Left lung (tissue), 10 donors: ENCODE measurements around the gene ASTN2. TPM values are rescaled to one million over a fixed set of nuclear protein-coding genes. Genes with fewer than 3 reads are reported as not detected.

Experiments
- ATAC-seq: fragments of 200-7000 bp; cut with Tn5 transposase; one replicate; pipeline ENCODE4 v1.9.1; 2020; ENCODE audit warnings: moderate library complexity
- DNase-seq, 4 donors: peaks; one replicate each; pipeline ENCODE4 v3.0.0-alpha.2; 2013 to 2020
- H3K27ac ChIP-seq, 2 donors: fragments of 200-600 bp; sonication (generic) in 1 of 2; one replicate each; pipeline versions ENCODE4 v1.5.0 to v1.8.0; 2020 to 2021
- H3K27me3 ChIP-seq, 2 donors: fragments of 200-600 bp; sonication (generic) in 1 of 2; one replicate each; pipeline versions ENCODE4 v1.5.0 to v1.8.0; 2020 to 2021
- H3K36me3 ChIP-seq, 2 donors: fragments of 200-600 bp; sonication (generic) in 1 of 2; one replicate each; pipeline versions ENCODE4 v1.5.0 to v1.8.0; 2020 to 2021
- H3K4me1 ChIP-seq, 2 donors: fragments of 200-600 bp; one replicate each; pipeline ENCODE4 v1.8.0; 2021
- H3K4me3 ChIP-seq, 2 donors: fragments of 200-600 bp; sonication (generic) in 1 of 2; one replicate each; pipeline versions ENCODE4 v1.5.0 to v1.8.0; 2020 to 2021; ENCODE audit warnings: mild to moderate bottlenecking in 1 of 2
- H3K9me3 ChIP-seq, 2 donors: fragments of 200-600 bp; sonication (generic) in 1 of 2; one replicate each; pipeline versions ENCODE4 v1.5.0 to v1.8.0; 2020 to 2021
- intact Hi-C, 2 donors: fragments of 100-400 bp; cut with DNase I; formaldehyde crosslinking; loops; one replicate each; pipeline versions ENCODE4 v1.11.2 to v1.14.2; 2022
- polyA plus RNA-seq, 6 donors: library from polyadenylated mRNA; unstranded; fragments of 120-200 nt; gene quantifications; one replicate each; pipeline ENCODE4 v1.2.1, GENCODE V29; 2013; ENCODE audit not compliant: insufficient read length in 6 of 6
- total RNA-seq, 2 donors: library from RNA; stranded (reverse); fragmentation: NEBNext Ultra II Directional; extraction: Animal tissue kit (Norgen Biotek cat#: 25700); gene quantifications; one replicate each; pipeline ENCODE4 v1.2.1, GENCODE V29; 2021
- TF ChIP-seq, protein P1 (sequence below), 2 donors: fragments of 200-600 bp; sonication (generic) in 1 of 2; IDR thresholded peaks; one replicate each; pipeline versions ENCODE4 v1.5.0 to v1.8.0; 2021; ENCODE audit warnings: antibody characterized with exemption in 2 of 2
- donor health status: DM: no; HTN: yes; CAD: no.
- donor health status: DM: no; HTN: no; CAD: no.

Gene ASTN2
- total and polyA plus RNA-seq, 8 donors: 3.1 to 5.5 (median 4.5) TPM

DNA sequence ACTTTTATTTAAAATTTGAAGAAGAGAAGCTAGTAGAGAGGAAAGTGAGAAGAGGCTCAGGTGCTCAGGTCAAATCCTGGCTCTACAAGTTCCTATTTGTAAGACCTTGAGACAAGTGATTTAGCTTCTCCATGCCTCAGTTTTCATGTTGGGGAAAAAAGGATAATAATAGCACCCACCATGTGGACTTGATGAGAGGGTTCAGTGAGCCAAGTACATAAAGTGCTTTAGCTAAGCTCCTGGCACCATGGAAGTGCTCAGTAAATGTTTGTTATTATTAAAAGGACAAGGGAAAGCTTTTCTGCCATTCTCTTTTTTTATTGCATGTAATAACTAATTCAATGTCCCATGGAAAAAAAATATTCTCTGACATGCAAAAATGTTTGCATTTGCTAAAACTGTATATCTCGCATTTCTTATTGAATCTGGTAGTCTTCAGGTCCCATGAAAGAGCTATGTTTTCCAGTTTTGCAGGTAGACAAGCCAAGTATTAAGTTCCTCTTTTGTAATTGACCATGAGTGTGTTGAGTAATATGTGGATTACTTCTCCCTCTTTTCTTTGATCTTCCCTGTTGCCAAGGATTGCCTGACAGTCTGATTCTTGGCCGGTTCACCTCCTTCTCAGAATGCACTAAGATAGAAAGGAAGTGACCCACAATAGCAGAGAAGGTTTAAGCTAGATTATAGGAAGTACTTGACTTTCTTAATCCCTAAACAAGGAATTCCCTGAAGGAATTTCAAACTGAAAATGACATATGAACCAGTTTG, 773.4 kb downstream of the ASTN2 start:
- H3K36me3 ChIP-seq: no peaks in the 10 kb centered on the region
- intact Hi-C loops: no loop called here
- DNase-seq (no peak), ATAC-seq (peak; percentile 52)
- TF ChIP-seq, protein P1, sequence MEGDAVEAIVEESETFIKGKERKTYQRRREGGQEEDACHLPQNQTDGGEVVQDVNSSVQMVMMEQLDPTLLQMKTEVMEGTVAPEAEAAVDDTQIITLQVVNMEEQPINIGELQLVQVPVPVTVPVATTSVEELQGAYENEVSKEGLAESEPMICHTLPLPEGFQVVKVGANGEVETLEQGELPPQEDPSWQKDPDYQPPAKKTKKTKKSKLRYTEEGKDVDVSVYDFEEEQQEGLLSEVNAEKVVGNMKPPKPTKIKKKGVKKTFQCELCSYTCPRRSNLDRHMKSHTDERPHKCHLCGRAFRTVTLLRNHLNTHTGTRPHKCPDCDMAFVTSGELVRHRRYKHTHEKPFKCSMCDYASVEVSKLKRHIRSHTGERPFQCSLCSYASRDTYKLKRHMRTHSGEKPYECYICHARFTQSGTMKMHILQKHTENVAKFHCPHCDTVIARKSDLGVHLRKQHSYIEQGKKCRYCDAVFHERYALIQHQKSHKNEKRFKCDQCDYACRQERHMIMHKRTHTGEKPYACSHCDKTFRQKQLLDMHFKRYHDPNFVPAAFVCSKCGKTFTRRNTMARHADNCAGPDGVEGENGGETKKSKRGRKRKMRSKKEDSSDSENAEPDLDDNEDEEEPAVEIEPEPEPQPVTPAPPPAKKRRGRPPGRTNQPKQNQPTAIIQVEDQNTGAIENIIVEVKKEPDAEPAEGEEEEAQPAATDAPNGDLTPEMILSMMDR (IDR thresholded peaks at IDR 0.05): no peak
- H3K27ac ChIP-seq: no peak overlapping the region
- H3K27me3 ChIP-seq: no peaks in the 10 kb centered on the region
- no peaks in the 10 kb centered on the region for H3K9me3 ChIP-seq
- no peak overlapping the region for H3K4me3 ChIP-seq
- peaks cover 0 to 4% of the 10 kb centered on the region in 2 donors for H3K4me1 ChIP-seq

DNA sequence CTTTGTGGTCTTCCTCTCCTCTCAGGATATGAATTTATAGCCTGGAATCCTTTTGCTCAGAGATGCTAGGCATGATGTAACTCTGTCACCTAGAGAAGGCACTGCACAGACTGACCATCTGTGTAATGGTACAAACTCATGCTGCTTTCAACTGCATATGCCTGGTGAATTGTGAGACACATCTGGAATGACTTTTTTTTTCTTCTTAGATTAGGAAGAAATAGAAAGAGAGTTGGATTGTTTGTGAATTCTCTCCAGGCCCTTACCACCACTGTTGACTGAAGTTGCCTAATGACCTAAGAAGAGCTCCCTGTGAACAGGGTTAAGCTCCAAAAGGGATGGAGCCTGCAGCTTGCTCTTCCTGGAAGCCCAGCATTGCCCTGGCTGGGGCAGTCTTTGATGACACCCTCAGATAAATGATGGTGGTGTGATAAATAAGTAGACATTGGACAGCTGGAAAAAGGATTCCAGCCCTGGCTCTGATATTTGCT, 775.6 kb downstream of the ASTN2 start:
- H3K27ac ChIP-seq: no peak overlapping the region
- H3K9me3 ChIP-seq: no peaks in the 10 kb centered on the region
- H3K4me3 ChIP-seq: no peak overlapping the region
- no peaks in the 10 kb centered on the region for H3K36me3 ChIP-seq
- no peaks in the 10 kb centered on the region for H3K27me3 ChIP-seq
- ATAC-seq (peak; percentile 32), DNase-seq (no peak)
- peaks cover 0 to 4% of the 10 kb centered on the region in 2 donors for H3K4me1 ChIP-seq
- intact Hi-C loops: no loop called here
- TF ChIP-seq, protein P1 (IDR thresholded peaks at IDR 0.05): no peak

DNA sequence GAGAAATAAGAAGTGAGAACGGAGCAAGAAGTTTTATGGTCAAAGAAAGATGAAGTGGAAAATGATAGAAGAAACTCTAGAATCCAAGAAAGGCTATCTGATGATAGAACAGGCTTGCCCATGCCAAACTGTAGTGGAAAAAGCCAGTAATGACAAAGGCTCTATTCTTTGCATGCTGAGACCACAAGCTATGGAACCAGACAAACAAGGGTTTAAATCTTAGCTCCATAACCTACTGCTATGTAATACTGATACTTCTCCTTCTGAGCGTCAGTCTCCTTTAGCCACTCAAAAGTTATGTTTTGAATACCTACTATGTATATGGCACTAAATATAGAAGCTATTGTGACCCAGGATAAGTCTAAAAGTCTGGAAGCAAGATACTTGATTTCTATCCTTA, 778.9 kb downstream of the ASTN2 start:
- ATAC-seq (no peak), DNase-seq (no peak)
- no peaks in the 10 kb centered on the region for H3K9me3 ChIP-seq
- H3K4me1 ChIP-seq: peaks cover 0 to 4% of the 10 kb centered on the region in 2 donors
- H3K4me3 ChIP-seq: no peak overlapping the region
- TF ChIP-seq, protein P1 (IDR thresholded peaks at IDR 0.05): no peak
- H3K27me3 ChIP-seq: no peaks in the 10 kb centered on the region
- H3K27ac ChIP-seq: no peak overlapping the region
- intact Hi-C loops: no loop called here
- H3K36me3 ChIP-seq: no peaks in the 10 kb centered on the region

DNA sequence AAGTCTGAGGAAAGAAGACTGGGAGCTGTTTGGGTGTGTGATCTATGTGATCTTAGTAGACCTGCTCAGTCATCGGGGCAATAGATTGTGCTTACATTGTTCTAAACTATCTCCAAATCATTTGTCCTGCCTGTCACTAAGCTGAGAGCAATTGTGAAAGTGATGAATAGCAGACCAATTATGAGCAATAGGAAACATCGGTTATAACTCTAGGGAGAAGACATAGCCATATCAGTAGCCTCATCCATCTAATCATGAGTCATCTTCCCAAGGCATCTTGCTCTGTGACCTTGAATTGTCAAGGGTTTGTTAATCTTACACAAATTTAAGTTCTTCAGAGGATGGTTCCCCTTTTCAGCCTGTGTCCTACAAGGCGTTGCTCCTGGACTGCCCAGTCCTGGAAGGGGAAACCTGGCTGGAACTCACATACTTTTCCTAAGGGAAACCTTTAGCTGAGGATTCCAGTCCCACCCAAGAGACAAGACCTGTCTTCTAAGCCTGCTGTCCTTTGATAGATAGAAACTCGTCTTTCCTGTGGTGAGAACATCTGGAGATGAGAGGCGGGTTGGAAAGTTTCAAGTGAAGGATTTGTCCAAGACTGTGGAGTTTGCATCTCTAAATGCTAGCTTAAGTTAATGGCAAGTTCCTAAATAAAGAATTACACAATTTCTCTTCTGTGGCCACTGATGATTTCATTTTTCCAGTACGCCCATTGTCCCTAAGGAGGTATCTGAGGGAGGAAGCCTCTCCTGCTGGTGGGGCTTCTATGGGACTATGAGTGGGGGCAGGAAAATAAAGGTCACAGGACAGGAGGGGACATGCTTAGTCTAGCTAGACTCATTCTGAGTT, 781.6 kb downstream of the ASTN2 start:
- intact Hi-C loops: no loop called here
- Histone ChIP-seq H3K27me3 (no peaks in the 10 kb centered on the region), H3K27ac (no peak overlapping the region), H3K9me3 (no peaks in the 10 kb centered on the region), H3K4me1 (no peaks in the 10 kb centered on the region), H3K36me3 (no peaks in the 10 kb centered on the region), H3K4me3 (no peak overlapping the region)
- peak; percentile 37 for ATAC-seq
- TF ChIP-seq, protein P1 (IDR thresholded peaks at IDR 0.05): no peak
- DNase-seq: no peak

DNA sequence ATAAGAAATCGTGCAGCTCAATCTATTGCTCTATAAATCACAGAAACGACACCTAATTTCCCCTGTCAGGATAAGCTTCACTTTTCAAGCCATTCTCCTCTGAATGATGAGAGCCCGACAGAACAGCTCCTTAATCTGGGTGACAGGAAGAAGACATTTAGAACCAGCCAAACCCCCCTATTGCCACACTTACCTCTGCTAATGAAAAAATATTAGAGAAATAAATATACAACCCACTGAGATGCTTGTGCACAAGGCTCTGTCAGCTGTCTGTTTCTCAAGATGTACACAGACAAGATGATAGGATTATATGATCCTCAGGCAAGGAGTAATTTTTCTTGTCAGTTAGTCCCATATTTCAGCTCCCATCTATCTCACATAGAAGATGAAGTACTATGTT, 785.2 kb downstream of the ASTN2 start:
- TF ChIP-seq, protein P1 (IDR thresholded peaks at IDR 0.05): no peak
- Histone ChIP-seq H3K27ac (no peak overlapping the region), H3K36me3 (no peaks in the 10 kb centered on the region), H3K4me1 (no peaks in the 10 kb centered on the region), H3K4me3 (no peak overlapping the region), H3K9me3 (no peaks in the 10 kb centered on the region), H3K27me3 (no peaks in the 10 kb centered on the region)
- DNase-seq (no peak), ATAC-seq (no peak)
- intact Hi-C loops: no loop called here
